ENCODE measurements around the gene S100A9. TPM values are rescaled to one million over a fixed set of nuclear protein-coding genes. Genes with fewer than 3 reads are reported as not detected.

The S100A9 gene
- total and polyA plus RNA-seq, 2 experiments from 2014 or later: not detected

GRCh38 chr1:153370146-153370545 lies 12.5 kb downstream of the S100A9 start:
- Histone ChIP-seq H4K20me1 (replicated peaks; ENCODE audit: insufficient read depth) (no peaks in the 10 kb centered on the region), H3K36me3 (ENCODE audit: insufficient read depth) (no peaks in the 10 kb centered on the region), H3K4me1 (ENCODE audit: insufficient read depth) (no peaks in the 10 kb centered on the region), H3K27ac (ENCODE audit: low read depth) (no peak overlapping the region), H3K9me2 (ENCODE audit: insufficient read depth) (peaks cover 10% of the 10 kb centered on the region; the same call in 1 of the 2 replicates), H3F3A (replicated peaks; ENCODE audit: low read depth) (no peaks in the 10 kb centered on the region), H2AFZ (no peak overlapping the region), H3K4me2 (no peak overlapping the region), H3K27me3 (ENCODE audit: insufficient read depth) (no peaks in the 10 kb centered on the region), H3K4me3 (no peak overlapping the region), H3K79me2 (replicated peaks; ENCODE audit: insufficient read depth) (no peaks in the 10 kb centered on the region)
- Mint-ChIP-seq H3K36me3 (ENCODE audit: low read depth) (no peaks in the 10 kb centered on the region), H3K4me3 (no peak overlapping the region), H3K9me3 (no peaks in the 10 kb centered on the region), H3K4me1 (no peaks in the 10 kb centered on the region), H3K27ac (no peak overlapping the region), H3K27me3 (ENCODE audit: insufficient read depth, low read depth, poor library complexity) (peaks cover 5% of the 10 kb centered on the region)
- ATAC-seq (no peak), DNase-seq (ENCODE audit: low spot score) (no peak)
- no peak for TF ChIP-seq NANOG (IDR thresholded peaks at IDR 0.05; ENCODE audit: borderline replicate concordance)
- no peak for TF ChIP-seq ZNF331 (CRISPR knock-in tag; IDR thresholded peaks at IDR 0.05; ENCODE audit: low read depth)
- TF ChIP-seq CREB1 (CRISPR knock-in tag; IDR thresholded peaks at IDR 0.05; ENCODE audit: low read depth): no peak
- TF ChIP-seq STAT1 (IDR thresholded peaks at IDR 0.05; ENCODE audit: unreplicated experiment): no peak
- no peak for TF ChIP-seq CTCF (conservative IDR thresholded peaks at IDR 0.05; ENCODE audit: low read depth in 2 of 2)
- TF ChIP-seq ZNF114 (CRISPR knock-in tag; IDR thresholded peaks at IDR 0.05): no peak
- no peak for TF ChIP-seq POLR2AphosphoS5 (IDR thresholded peaks at IDR 0.05; ENCODE audit: low read depth)
- TF ChIP-seq ZNF462 (CRISPR knock-in tag; IDR thresholded peaks at IDR 0.05): no peak
- TF ChIP-seq JUNB (IDR thresholded peaks at IDR 0.05; ENCODE audit: unreplicated experiment): no peak
- TF ChIP-seq EZH2 (IDR thresholded peaks at IDR 0.05; ENCODE audit: low read depth, unreplicated experiment): no peak
- TF ChIP-seq EZH2phosphoT487 (IDR thresholded peaks at IDR 0.05; ENCODE audit: unreplicated experiment): no peak
- no peak for TF ChIP-seq ETS1 (IDR thresholded peaks at IDR 0.05)
- TF ChIP-seq REST (IDR thresholded peaks at IDR 0.05; ENCODE audit: unreplicated experiment): no peak
